GM23338 (cell line): Measurements from ENCODE around the gene LRMDA. TPM values are rescaled to one million over a fixed set of nuclear protein-coding genes. Genes with fewer than 3 reads are reported as not detected.

Source experiments
- ATAC-seq: fragments of 200-7000 bp; cut with Tn5 transposase; 3 replicates; pipeline ENCODE4 v1.9.1; 2020
- DNase-seq: peaks from one replicate; pipeline ENCODE4 v3.0.0-alpha.2; 2015; ENCODE audit warnings: low spot score
- H2AFZ ChIP-seq: fragments of 200-600 bp; sonication (generic); 2 replicates; pipeline ENCODE4 v1.8.0; 2016; ENCODE audit warnings: antibody characterized with exemption, mild to moderate bottlenecking, moderate library complexity
- H3F3A ChIP-seq: fragments of 200-600 bp; sonication (generic); replicated peaks from 2 replicates; pipeline ENCODE4 v1.8.0; 2017; ENCODE audit warnings: antibody characterized with exemption, mixed run types, low read depth
- H3K27ac ChIP-seq: fragments of 200-600 bp; sonication (generic); 2 replicates; pipeline ENCODE4 v1.6.1; 2016; ENCODE audit warnings: low read depth
- H3K27me3 ChIP-seq: fragments of 200-600 bp; sonication (generic); 2 replicates; pipeline ENCODE4 v1.8.0; 2016; ENCODE audit warnings: mild to moderate bottlenecking, mixed run types, moderate library complexity; ENCODE audit not compliant: insufficient read depth
- H3K36me3 ChIP-seq: fragments of 200-600 bp; sonication (generic); 2 replicates; pipeline ENCODE4 v1.8.0; 2016; ENCODE audit warnings: mild to moderate bottlenecking; ENCODE audit not compliant: insufficient read depth
- H3K4me1 ChIP-seq: fragments of 200-600 bp; sonication (generic); 2 replicates; pipeline ENCODE4 v1.8.0; 2016; ENCODE audit warnings: mild to moderate bottlenecking, moderate library complexity; ENCODE audit not compliant: insufficient read depth
- H3K4me2 ChIP-seq: fragments of 200-600 bp; sonication (generic); 2 replicates; pipeline ENCODE4 v1.7.1; 2017; ENCODE audit warnings: mixed run types
- H3K4me3 ChIP-seq: fragments of 200-600 bp; sonication (generic); 2 replicates; pipeline ENCODE4 v1.6.1; 2016; ENCODE audit warnings: mixed run types
- H3K79me2 ChIP-seq: fragments of 200-600 bp; sonication (generic); replicated peaks from 2 replicates; pipeline ENCODE4 v1.8.0; 2017; ENCODE audit warnings: mild to moderate bottlenecking; ENCODE audit not compliant: insufficient read depth
- H3K9me2 ChIP-seq: fragments of 200-600 bp; sonication (generic); 2 replicates; pipeline ENCODE4 v1.8.0; 2017; ENCODE audit not compliant: insufficient read depth
- H4K20me1 ChIP-seq: fragments of 200-600 bp; sonication (generic); replicated peaks from 2 replicates; pipeline ENCODE4 v1.8.0; 2017; ENCODE audit warnings: mild to moderate bottlenecking; ENCODE audit not compliant: insufficient read depth
- H3K27ac Mint-ChIP-seq: 2 replicates; pipeline ENCODE4 v1.8.0; 2020; ENCODE audit warnings: inconsistent platforms, mild to moderate bottlenecking, moderate library complexity, mixed read lengths
- H3K27me3 Mint-ChIP-seq: 3 replicates; pipeline ENCODE4 v1.8.0; 2022; ENCODE audit warnings: low read depth, mild to moderate bottlenecking, moderate library complexity, mixed read lengths, inconsistent platforms; ENCODE audit not compliant: insufficient read depth, poor library complexity
- H3K36me3 Mint-ChIP-seq: 3 replicates; pipeline ENCODE4 v1.8.0; 2021; ENCODE audit warnings: low read depth, mild to moderate bottlenecking, inconsistent platforms, moderate library complexity, mixed read lengths
- H3K4me1 Mint-ChIP-seq: 3 replicates; pipeline ENCODE4 v1.8.0; 2020; ENCODE audit warnings: mild to moderate bottlenecking, inconsistent platforms, mixed read lengths
- H3K4me3 Mint-ChIP-seq: 3 replicates; pipeline ENCODE4 v1.8.0; 2021; ENCODE audit warnings: moderate library complexity, mild to moderate bottlenecking, inconsistent platforms, mixed read lengths
- H3K9me3 Mint-ChIP-seq: 3 replicates; pipeline ENCODE4 v1.8.0; 2020; ENCODE audit warnings: moderate library complexity, mild to moderate bottlenecking, inconsistent platforms, mixed read lengths
- CREB1 ChIP-seq: fragments of 250-450 bp; sonication (Bioruptor Pico); IDR thresholded peaks from 2 replicates; pipeline ENCODE4 v1.5.0; 2020; ENCODE audit warnings: low read depth, mild to moderate bottlenecking, moderate library complexity
- ETS1 ChIP-seq: IDR thresholded peaks from 2 replicates; pipeline ENCODE4 v1.6.1; 2016; ENCODE audit warnings: antibody characterized with exemption
- EZH2 ChIP-seq: fragments of 200-600 bp; sonication (generic); IDR thresholded peaks from one replicate; pipeline ENCODE4 v1.8.0; 2017; ENCODE audit warnings: antibody characterized with exemption, mild to moderate bottlenecking, low read depth; ENCODE audit not compliant: unreplicated experiment
- EZH2phosphoT487 ChIP-seq: fragments of 200-600 bp; sonication (generic); IDR thresholded peaks from one replicate; pipeline ENCODE4 v1.8.1; 2018; ENCODE audit warnings: antibody characterized with exemption; ENCODE audit not compliant: unreplicated experiment
- JUNB ChIP-seq: IDR thresholded peaks from one replicate; pipeline ENCODE4 v1.6.1; 2016; ENCODE audit warnings: antibody characterized with exemption; ENCODE audit not compliant: unreplicated experiment
- NANOG ChIP-seq: IDR thresholded peaks from 2 replicates; pipeline ENCODE4 v1.6.1; 2016; ENCODE audit warnings: antibody characterized with exemption, borderline replicate concordance
- POLR2AphosphoS5 ChIP-seq: IDR thresholded peaks from 2 replicates; pipeline ENCODE4 v1.6.1; 2016; ENCODE audit warnings: antibody characterized with exemption, low read depth
- STAT1 ChIP-seq: IDR thresholded peaks from one replicate; pipeline ENCODE4 v1.6.1; 2016; ENCODE audit warnings: antibody characterized with exemption; ENCODE audit not compliant: unreplicated experiment
- ZNF114 ChIP-seq: fragments of 250-450 bp; sonication (Bioruptor Pico); IDR thresholded peaks from 2 replicates; pipeline ENCODE4 v1.5.0; 2020; ENCODE audit warnings: mild to moderate bottlenecking, moderate library complexity
- ZNF331 ChIP-seq: fragments of 250-450 bp; sonication (Bioruptor Pico); IDR thresholded peaks from 2 replicates; pipeline ENCODE4 v1.5.0; 2020; ENCODE audit warnings: low read depth, mild to moderate bottlenecking, moderate library complexity
- polyA plus RNA-seq: library from polyadenylated mRNA; unstranded; fragments of >200 nt; fragmentation: Nextera tagmentation; extraction: Ambion mirVana; gene quantifications from 2 replicates; pipeline ENCODE4 v1.2.1, GENCODE V29; 2016
- total RNA-seq: library from RNA; depleted of rRNA; stranded (reverse); fragments of >200 nt; shearing (Covaris generic); gene quantifications from 2 replicates; pipeline ENCODE4 v1.2.3, GENCODE V29; 2014
- TF ChIP-seq, protein P1 (sequence below), 2 experiments: fragments of 200-600 bp in 1 of 2; sonication (generic) in 1 of 2; conservative IDR thresholded peaks; 2 replicates each; pipeline versions ENCODE4 v1.5.1 to v1.6.1; 2016 to 2017; ENCODE audit warnings: antibody characterized with exemption in 2 of 2, low read depth in 2 of 2, mild to moderate bottlenecking in 2 of 2, moderate library complexity in 1 of 2
- TF ChIP-seq, protein P2 (sequence below): fragments of 250-450 bp; sonication (Bioruptor Pico); IDR thresholded peaks from 2 replicates; pipeline ENCODE4 v1.5.0; 2020; ENCODE audit warnings: mild to moderate bottlenecking, moderate library complexity
- TF ChIP-seq, protein P3 (sequence below): IDR thresholded peaks from one replicate; pipeline ENCODE4 v1.6.1; 2018; ENCODE audit warnings: antibody characterized with exemption; ENCODE audit not compliant: unreplicated experiment

The LRMDA gene
- total and polyA plus RNA-seq, 2 experiments from 2014 or later: 0.90 to 1.8 TPM

GRCh38 chr10:75875740-75876139 lies 444.3 kb downstream of the LRMDA start:
- TF ChIP-seq CREB1 (no peak), ZNF114 (no peak), NANOG (no peak), ETS1 (no peak), POLR2AphosphoS5 (no peak), EZH2 (no peak), STAT1 (no peak), EZH2phosphoT487 (no peak), ZNF331 (no peak), JUNB (no peak)
- TF ChIP-seq, protein P1, sequence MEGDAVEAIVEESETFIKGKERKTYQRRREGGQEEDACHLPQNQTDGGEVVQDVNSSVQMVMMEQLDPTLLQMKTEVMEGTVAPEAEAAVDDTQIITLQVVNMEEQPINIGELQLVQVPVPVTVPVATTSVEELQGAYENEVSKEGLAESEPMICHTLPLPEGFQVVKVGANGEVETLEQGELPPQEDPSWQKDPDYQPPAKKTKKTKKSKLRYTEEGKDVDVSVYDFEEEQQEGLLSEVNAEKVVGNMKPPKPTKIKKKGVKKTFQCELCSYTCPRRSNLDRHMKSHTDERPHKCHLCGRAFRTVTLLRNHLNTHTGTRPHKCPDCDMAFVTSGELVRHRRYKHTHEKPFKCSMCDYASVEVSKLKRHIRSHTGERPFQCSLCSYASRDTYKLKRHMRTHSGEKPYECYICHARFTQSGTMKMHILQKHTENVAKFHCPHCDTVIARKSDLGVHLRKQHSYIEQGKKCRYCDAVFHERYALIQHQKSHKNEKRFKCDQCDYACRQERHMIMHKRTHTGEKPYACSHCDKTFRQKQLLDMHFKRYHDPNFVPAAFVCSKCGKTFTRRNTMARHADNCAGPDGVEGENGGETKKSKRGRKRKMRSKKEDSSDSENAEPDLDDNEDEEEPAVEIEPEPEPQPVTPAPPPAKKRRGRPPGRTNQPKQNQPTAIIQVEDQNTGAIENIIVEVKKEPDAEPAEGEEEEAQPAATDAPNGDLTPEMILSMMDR (conservative IDR thresholded peaks at IDR 0.05; ENCODE audit: low read depth in 2 of 2): no peak
- TF ChIP-seq, protein P2, sequence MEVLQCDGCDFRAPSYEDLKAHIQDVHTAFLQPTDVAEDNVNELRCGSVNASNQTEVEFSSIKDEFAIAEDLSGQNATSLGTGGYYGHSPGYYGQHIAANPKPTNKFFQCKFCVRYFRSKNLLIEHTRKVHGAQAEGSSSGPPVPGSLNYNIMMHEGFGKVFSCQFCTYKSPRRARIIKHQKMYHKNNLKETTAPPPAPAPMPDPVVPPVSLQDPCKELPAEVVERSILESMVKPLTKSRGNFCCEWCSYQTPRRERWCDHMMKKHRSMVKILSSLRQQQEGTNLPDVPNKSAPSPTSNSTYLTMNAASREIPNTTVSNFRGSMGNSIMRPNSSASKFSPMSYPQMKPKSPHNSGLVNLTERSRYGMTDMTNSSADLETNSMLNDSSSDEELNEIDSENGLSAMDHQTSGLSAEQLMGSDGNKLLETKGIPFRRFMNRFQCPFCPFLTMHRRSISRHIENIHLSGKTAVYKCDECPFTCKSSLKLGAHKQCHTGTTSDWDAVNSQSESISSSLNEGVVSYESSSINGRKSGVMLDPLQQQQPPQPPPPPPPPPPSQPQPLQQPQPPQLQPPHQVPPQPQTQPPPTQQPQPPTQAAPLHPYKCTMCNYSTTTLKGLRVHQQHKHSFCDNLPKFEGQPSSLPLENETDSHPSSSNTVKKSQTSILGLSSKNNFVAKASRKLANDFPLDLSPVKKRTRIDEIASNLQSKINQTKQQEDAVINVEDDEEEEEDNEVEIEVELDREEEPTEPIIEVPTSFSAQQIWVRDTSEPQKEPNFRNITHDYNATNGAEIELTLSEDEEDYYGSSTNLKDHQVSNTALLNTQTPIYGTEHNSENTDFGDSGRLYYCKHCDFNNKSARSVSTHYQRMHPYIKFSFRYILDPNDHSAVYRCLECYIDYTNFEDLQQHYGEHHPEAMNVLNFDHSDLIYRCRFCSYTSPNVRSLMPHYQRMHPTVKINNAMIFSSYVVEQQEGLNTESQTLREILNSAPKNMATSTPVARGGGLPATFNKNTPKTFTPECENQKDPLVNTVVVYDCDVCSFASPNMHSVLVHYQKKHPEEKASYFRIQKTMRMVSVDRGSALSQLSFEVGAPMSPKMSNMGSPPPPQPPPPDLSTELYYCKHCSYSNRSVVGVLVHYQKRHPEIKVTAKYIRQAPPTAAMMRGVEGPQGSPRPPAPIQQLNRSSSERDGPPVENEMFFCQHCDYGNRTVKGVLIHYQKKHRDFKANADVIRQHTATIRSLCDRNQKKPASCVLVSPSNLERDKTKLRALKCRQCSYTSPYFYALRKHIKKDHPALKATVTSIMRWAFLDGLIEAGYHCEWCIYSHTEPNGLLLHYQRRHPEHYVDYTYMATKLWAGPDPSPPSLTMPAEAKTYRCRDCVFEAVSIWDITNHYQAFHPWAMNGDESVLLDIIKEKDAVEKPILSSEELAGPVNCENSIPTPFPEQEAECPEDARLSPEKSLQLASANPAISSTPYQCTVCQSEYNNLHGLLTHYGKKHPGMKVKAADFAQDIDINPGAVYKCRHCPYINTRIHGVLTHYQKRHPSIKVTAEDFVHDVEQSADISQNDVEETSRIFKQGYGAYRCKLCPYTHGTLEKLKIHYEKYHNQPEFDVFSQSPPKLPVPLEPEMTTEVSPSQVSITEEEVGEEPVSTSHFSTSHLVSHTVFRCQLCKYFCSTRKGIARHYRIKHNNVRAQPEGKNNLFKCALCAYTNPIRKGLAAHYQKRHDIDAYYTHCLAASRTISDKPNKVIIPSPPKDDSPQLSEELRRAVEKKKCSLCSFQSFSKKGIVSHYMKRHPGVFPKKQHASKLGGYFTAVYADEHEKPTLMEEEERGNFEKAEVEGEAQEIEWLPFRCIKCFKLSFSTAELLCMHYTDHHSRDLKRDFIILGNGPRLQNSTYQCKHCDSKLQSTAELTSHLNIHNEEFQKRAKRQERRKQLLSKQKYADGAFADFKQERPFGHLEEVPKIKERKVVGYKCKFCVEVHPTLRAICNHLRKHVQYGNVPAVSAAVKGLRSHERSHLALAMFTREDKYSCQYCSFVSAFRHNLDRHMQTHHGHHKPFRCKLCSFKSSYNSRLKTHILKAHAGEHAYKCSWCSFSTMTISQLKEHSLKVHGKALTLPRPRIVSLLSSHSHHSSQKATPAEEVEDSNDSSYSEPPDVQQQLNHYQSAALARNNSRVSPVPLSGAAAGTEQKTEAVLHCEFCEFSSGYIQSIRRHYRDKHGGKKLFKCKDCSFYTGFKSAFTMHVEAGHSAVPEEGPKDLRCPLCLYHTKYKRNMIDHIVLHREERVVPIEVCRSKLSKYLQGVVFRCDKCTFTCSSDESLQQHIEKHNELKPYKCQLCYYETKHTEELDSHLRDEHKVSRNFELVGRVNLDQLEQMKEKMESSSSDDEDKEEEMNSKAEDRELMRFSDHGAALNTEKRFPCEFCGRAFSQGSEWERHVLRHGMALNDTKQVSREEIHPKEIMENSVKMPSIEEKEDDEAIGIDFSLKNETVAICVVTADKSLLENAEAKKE (CRISPR knock-in tag): no peak
- TF ChIP-seq, protein P3, sequence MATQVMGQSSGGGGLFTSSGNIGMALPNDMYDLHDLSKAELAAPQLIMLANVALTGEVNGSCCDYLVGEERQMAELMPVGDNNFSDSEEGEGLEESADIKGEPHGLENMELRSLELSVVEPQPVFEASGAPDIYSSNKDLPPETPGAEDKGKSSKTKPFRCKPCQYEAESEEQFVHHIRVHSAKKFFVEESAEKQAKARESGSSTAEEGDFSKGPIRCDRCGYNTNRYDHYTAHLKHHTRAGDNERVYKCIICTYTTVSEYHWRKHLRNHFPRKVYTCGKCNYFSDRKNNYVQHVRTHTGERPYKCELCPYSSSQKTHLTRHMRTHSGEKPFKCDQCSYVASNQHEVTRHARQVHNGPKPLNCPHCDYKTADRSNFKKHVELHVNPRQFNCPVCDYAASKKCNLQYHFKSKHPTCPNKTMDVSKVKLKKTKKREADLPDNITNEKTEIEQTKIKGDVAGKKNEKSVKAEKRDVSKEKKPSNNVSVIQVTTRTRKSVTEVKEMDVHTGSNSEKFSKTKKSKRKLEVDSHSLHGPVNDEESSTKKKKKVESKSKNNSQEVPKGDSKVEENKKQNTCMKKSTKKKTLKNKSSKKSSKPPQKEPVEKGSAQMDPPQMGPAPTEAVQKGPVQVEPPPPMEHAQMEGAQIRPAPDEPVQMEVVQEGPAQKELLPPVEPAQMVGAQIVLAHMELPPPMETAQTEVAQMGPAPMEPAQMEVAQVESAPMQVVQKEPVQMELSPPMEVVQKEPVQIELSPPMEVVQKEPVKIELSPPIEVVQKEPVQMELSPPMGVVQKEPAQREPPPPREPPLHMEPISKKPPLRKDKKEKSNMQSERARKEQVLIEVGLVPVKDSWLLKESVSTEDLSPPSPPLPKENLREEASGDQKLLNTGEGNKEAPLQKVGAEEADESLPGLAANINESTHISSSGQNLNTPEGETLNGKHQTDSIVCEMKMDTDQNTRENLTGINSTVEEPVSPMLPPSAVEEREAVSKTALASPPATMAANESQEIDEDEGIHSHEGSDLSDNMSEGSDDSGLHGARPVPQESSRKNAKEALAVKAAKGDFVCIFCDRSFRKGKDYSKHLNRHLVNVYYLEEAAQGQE: no peak
- Histone ChIP-seq H4K20me1 (no peaks in the 10 kb centered on the region), H3F3A (no peaks in the 10 kb centered on the region), H3K79me2 (no peaks in the 10 kb centered on the region), H3K27ac (no peak overlapping the region), H3K9me2 (no peaks in the 10 kb centered on the region; the same call in 1 of the 2 replicates), H3K36me3 (no peaks in the 10 kb centered on the region), H2AFZ (no peak overlapping the region), H3K4me1 (no peaks in the 10 kb centered on the region), H3K27me3 (no peaks in the 10 kb centered on the region), H3K4me2 (no peak overlapping the region), H3K4me3 (no peak overlapping the region)
- Mint-ChIP-seq H3K27me3 (no peaks in the 10 kb centered on the region), H3K36me3 (no peaks in the 10 kb centered on the region), H3K4me3 (no peak overlapping the region), H3K4me1 (peaks cover 7% of the 10 kb centered on the region; the same call in 2 of the 3 replicates), H3K27ac (no peak overlapping the region), H3K9me3 (no peaks in the 10 kb centered on the region)
- no peak for ATAC-seq
- DNase-seq: no peak
